GM18867 (cell line): Measurements from ENCODE around the gene ABCA4.

Experiments used
- ATAC-seq: cut with Tn5 transposase; IDR thresholded peaks from one replicate; pipeline ENCODE4 v1.9.1; 2021; ENCODE audit warnings: mild to moderate bottlenecking, moderate library complexity; ENCODE audit not compliant: unreplicated experiment

ABCA4 gene

DNA sequence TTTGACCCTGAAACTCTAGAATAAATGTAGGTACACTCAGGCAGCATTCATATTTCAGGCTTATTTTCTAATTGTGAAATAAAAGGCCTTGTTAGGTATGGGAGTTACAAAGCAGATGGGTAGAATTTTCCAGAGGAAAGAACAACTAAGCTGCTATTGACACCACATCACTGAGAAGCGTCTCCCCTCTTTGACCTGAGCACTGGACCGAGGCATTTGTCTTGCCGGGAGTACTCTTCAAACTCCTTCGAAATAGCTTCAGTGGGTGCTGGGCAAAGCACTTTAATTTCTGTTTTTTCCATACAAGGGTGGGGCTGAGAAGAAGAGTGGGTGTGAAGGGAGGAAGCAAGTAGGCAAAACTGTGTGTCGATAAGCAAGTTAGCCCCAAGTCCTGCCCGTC is 36.4 kb downstream of the ABCA4 start:
- no peak for ATAC-seq

DNA sequence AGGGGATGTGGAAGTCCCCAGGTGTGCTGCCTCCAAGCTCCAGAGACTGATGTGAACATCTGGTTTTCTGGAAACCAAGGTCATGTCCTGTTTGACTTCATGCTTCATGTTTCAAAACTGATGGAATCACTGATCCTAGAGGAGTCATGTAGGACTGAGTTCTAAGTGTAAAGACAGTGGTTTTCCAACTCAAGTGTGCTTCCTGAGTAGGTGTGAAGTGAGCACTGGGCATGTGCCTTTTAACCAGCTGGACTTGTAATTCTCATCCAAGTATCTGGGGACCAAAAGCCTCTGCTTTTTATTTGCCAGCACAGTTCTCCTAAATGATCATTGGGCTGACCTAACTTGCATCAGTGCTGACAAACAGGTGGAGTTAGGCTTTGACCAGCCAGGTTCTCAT is 36.9 kb downstream of the ABCA4 start:
- no peak for ATAC-seq

- ATAC-seq, result no peak
These were observed 37.3 kb downstream of the ABCA4 start for GRCh38 chr1:94083681-94084080.

- ATAC-seq, result no peak
These were observed 39.2 kb downstream of the ABCA4 start for GRCh38 chr1:94081566-94082344.

GRCh38 chr1:94079989-94080388 is 41.0 kb downstream of the ABCA4 start:
- ATAC-seq, result no peak

GRCh38 chr1:94079080-94079940 is 41.6 kb downstream of the ABCA4 start:
- no peak for ATAC-seq

DNA sequence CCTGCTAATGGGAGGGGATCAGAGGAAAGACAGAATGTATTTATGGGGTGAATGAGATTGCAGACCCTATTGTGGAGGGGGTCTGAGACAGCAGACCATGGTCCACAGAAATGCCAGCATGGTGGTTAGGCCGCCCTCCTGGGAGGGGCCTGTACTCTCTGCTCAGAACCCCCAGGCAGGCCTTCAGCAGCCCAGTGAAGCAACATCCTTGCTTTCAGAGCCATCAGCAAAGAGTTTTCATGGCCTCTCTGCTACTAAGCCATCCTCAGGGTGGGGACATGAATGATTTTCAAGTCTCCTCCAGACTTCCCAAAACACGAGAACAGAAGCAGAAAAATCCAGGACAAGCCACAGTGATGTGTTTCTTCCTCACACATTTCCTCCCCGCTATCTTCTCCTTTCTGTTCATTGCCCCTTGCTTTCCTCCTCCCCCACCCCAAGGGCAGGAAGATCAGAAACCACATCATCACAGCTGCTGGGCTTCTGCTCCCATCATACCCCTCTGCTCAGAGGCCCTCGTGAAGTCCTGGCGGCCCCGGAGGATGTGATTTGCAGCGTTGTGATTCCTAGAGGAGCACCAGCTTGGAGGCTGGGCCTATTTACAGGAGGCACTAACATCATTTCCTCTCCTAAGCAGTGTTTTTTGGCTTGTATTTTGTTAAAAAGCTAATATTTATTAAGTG is 48.0 kb downstream of the ABCA4 start:
- no peak for ATAC-seq

DNA sequence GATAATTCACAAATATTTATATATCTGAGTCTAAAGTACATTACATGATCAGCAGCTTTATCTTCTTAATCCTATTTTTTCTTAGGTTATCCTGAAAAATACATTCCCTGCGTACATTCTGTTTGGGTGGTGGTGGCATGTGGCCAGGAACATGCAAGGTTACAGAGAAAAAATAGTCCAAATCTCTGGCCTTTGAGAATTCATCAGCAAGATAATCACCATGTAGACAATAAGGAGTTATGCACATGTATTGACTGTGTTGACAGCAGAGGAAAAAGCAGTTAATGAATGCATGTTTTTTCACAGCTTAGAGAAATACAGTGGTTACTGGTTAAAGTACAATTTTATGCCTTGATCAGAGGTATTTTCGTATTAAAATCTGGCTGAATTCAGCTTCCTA is 49.0 kb downstream of the ABCA4 start:
- no peak for ATAC-seq

- no peak for ATAC-seq
These were observed 49.6 kb downstream of the ABCA4 start for GRCh38 chr1:94071391-94071790.

DNA sequence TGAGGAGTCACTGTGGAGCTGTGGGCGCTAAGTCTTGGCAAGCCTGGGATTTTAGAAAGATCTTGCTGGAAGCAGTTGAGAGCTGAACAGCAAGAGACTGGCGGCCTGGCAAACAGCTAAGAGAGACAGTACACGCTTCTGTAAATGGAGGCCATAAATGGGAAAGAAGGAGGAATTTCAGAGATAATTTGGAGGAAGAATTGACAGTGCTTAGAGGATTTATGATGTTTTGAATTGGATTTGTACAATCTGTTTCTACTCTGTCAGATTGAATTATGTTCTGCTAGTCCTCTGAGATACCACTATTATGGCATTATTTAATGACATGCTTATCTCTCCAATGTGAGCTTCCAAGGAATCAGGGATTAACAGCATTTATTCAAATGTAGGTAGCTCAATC is 50.1 kb downstream of the ABCA4 start:
- ATAC-seq, result no peak

DNA sequence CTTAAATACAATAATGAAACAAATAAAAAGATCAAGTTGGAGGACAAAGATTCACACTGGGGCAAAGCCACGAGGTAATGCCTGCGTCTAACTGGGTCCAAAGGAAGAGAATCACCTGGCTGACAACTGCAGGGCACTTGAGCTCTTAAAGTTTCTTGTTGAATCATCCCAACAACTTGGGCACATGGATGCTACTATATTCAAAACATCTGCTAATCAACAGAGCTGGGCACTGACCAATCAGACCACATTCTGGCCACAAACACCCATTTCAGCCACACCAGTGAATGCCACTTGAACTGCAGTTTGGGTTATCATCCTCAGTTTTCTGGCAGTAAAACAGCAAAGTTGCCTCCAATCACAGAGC is 51.0 kb downstream of the ABCA4 start:
- ATAC-seq, result no peak

DNA sequence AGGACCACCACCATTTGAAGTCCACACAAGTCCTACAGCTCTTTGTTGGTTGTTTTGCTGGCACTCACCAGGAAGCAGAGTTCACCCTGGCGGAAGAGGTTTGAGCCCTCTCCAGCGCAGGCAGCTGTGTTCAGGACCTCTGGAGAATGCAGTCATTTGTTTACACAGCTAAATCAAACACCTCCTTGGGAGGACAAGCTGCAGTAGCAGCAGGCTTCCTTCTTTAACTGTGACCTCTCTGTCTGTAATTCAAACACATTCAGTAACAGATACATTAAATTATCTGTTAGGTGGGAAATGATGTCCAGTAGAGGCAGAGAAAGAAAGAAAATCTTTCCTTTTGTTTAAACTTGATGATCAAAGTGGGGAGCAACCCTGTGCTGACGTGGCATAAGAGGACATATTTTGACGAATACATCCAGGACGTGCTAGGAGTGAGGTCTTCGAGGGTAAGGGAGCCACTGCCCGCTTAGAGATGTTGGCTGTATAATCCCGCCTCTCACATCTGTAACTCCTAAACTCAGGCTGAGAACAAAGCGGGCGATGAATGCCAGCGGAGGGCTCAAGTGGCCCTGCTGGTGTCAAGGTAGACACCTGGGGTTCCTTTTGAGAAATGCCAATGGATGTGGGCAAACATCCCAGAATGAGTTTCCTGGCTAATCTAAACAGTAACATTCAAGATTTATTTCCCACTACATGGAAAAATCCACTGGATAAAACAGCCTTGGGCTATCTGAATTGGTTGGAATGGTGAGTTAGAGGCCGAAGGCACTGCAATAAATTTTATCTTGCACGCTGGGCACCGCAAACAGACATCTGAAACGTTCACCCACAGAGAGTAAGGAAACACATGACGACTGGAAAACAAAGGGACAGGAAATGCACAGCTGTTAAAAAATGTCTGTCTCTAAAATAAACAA is 51.7 kb downstream of the ABCA4 start:
- no peak for ATAC-seq

- ATAC-seq, result no peak
These were observed 52.6 kb downstream of the ABCA4 start for GRCh38 chr1:94068096-94068998.

DNA sequence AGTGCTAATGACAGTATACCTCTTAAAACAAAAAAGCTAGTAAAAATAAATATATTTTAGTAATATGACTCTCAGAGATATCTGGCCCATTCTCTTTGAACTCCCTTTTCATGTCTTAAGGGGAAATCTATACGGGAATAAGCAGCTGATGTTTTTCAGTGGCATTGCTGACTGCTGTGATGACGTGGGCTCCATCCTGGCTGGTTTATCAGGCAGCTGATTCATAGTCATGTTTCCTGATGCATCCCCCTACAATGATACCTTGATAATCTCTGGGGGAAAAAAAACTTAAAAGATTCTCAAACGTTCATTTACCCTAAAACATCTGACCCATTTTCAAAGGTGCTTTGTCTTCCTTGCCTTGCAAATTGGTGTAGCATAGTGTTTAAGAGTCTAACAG is 53.8 kb downstream of the ABCA4 start:
- no peak for ATAC-seq

DNA sequence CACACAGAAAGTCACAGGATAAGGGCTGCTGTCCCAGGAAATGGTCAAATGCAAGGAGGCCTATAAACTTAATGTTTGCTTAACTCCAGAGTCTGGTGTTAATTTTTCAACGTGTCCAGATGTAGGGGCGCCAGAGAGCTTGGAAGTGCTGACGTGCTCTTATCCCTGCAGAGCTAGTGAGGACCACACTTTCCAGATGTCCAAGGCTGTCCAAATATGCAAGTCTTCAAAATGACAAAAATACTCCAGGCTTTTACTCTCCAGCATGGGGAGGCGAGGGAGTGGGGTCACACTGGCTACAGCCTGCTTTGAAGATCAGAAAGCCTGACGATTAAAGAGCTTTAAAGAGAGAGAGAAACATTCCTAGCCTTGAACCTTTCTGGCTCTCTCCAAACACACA is 57.6 kb downstream of the ABCA4 start:
- no peak for ATAC-seq

- peak; percentile 89 for ATAC-seq
These were observed 59.2 kb downstream of the ABCA4 start for GRCh38 chr1:94061513-94062443.

DNA sequence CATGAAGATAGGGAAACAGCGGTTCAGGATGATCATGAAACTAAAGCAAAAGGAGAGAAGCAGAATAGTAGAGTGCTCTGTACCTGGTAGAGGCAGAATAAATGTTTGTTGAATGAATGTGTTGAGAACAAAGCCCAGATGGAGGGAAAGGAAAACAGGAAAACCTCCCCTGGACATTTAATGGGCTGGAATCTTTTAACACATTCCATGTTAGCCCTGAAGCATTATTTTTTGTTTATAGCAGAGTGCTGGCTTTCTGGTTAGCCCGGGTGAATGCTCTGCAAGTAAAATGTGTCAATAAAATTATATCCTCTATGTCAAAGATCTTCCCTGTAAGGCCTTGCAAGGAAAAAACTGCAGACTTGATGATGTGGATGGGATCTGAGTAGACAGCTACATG is 60.2 kb downstream of the ABCA4 start:
- ATAC-seq, result no peak

DNA sequence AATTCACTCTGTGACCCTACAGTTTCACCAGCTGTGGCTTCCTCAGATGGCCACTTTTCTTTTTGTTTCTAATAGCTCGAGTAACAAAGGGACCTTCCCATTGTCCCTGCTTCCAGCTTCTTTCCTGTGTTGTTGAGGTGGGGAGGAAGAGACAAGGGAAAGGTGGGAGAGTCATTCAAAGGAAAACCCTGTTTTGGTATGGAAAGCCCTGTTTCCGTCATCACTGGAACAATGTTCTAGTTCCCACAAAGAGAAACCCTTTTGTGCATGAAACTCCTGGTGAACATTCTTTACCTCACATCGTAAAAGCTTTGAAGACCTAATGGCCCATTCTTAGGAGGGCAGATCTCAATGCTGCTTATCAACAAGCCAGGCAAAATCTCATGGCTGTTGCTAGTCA is 62.2 kb downstream of the ABCA4 start:
- no peak for ATAC-seq

DNA sequence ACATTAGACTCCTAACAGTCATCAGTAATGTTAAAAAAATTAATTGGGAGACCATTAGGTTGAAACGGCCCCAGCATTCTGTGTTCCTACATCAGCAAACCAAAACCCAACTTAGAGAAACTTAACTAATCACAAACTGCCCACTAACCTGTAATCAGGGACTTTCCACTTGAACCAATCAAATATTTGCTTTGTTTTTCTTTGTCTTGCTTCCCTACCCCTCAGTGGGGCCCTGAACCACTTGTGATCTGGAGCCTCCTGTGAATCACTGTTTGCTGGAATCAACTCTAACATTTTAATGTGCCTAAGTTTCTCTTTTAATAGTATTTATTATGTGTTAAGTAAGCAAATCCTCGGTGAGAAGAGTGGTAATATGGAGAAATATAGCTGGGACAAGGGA is 64.0 kb downstream of the ABCA4 start:
- ATAC-seq, result no peak
